HG03439 (cell line): ENCODE results near the gene LCA5.
"Not testable (repeated sequence)": the region's sequence is repeated elsewhere in the genome, so short reads cannot be mapped to it uniquely, and the experiment has no call there.

Experiments
- ATAC-seq: cut with Tn5 transposase; IDR thresholded peaks from one replicate; pipeline ENCODE4 v1.9.1; 2021; ENCODE audit warnings: mild to moderate bottlenecking, moderate library complexity; ENCODE audit not compliant: unreplicated experiment

LCA5 gene

DNA sequence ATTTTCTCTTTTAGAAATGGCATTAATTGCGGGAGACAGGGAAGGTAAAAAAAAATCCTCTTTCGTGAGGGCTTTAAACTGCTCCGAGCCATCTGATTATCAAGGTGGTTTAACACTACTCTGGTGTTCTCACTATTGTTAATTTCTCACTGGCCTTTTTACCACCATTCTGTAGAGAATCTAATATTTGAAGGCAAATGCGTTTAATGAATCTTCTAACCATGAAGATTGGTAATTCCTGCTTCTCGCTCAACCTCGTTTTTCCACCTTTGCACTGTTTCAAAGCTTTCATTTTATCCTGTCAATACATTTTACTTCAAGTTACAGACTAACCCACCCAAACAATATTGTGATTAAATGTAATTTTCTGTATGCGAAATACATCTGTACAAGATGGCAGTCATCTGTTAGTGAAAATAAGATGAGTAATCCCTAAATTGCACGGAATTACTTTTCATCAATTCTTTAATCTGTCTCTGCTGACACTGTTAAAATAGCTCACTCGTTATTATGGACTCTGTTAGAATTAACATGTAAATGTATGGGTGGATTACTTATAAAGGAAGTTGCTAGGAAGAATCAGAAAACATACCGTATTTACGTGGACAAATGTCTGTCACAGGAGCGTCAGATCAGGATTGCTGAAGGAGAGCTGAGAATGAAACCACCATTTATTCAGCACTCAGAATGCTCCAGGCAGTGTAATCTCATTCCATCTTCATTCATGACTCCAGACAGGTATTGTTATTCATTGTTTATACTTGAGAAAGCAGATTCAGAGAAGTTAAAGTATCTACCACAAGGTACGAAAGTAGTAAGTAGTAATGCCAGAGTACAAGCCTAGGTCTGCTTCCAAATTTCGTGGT, 1.1 kb upstream of the LCA5 start:
- ATAC-seq = no peak

DNA sequence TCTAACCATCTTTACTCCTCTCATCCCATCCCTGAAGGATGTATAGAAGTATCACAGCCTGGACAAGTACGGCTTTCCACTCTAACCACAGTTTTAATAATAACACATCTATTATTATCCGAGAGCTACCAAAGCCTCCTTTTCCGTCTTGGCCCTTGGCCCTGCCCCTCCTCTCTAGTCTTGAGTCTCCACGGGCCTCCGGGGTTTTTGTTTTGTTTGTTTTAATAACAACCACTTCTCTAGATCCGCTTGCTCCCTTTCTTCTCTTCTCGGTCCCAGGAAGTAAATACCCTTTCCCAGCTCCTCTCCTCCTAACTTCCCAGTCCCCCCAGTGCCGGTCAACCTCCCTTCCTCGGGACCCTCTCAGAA, 661 bp downstream of the LCA5 start:
- no peak for ATAC-seq

DNA sequence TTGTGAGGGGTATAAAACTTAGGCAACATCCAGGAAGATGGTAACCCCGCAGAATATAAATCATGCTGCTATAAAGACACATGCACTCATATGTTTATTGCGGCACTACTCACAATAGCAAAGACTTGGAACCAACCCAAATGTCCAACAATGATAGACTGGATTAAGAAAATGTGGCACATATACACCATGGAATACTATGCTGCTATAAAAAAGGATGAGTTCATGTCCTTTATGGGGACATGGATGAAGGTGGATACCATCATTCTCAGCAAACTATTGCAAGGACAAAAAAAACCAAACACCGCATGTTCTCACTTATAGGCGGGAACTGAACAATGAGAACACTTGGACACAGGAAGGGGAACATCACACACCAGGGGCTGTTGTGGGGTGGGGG, 7.7 kb downstream of the LCA5 start:
- not testable (repeated sequence) for ATAC-seq

DNA sequence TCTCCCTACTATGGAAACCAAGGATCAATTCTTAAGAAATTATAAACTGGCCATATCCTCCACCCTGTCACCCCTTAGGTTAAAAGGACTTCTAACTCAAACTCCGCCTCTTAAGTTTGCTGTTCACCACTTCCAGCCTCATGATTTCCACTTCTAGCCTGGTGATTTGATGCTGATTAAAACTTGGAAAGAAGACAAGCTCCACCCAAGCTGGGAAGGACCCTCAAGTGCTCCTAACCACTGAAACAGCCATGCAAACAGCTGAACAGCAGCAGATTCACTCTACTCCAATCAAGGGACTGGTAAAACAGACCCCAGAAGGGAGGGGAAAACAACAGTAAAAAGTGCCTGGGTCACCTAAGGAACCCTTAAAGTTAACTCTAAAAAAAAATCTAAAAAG, 10.3 kb downstream of the LCA5 start:
- no peak for ATAC-seq

DNA sequence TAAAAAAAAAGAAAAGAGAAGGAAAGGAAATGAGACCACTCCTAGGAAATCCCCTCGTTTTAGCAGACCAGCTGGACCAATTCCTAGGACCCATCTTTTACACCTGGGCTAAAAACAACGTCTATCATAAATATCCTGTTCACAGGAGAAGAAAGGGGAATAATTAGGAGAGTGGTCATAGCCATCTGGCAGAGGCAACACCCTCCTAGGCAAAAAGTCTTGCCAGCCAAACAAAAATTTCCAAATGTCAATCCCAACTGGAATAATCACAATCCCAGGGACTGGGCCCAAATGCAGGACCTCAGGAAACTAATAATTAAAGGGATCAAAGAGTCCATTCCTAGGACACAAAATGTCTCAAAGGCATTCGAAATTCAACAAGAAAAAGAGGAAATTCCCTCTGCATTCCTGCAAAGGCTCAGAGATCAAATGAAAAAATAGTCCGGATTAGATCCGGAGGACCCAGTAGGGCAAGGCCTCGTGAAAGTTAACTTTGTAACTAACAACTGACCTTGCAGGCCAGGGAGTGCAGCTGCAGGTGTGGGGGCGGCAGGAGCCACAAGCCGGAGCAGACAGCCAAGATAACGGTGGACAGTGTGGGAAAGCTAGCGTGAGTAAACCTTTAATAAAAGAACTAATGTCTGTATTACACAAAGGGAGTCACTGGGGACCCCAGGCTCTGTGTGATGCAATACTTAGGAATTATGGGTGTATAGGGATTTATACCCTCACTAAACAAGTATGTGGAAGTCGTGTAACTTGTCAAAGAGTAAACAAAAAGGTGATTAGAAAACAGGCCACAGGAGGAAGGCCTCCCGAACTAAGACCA, 11.7 kb downstream of the LCA5 start:
- no peak for ATAC-seq

DNA sequence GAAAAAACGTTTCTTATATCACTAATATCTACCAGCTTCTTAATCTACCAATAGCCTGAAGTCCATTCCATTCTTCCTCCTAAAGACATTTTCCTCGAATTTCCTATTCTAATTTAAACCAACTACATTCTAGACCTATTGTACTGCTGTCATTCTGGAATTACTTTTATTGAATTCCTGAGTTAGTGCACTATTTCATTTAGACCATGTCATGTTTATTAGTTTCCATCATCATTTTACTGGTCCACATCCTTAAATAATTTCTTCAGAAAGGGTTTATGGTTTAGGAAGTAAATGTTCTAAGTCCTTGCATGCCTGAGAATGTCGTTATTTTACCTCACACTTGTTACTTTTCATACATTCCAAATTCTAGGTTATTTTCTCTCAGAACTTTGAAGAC, 13.2 kb downstream of the LCA5 start:
- ATAC-seq = no peak

DNA sequence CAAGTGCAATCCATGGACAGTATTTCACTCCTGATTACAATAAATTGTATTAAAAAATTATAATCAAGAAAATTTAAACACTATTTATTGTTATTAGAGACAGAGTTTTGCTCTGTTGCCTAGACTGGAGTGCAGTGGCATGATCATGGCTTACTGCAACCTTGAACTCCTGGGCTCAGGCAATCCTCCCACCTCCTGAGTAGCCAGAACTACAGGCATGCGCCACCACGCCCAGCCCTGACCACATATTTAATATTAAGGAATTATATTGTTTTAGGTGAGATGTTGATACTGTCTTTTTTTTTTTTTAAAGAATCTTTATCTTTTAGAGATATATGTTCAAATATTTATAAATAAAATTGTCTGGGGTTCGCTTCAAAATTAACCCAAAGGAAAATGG, 14.6 kb downstream of the LCA5 start:
- no peak for ATAC-seq

DNA sequence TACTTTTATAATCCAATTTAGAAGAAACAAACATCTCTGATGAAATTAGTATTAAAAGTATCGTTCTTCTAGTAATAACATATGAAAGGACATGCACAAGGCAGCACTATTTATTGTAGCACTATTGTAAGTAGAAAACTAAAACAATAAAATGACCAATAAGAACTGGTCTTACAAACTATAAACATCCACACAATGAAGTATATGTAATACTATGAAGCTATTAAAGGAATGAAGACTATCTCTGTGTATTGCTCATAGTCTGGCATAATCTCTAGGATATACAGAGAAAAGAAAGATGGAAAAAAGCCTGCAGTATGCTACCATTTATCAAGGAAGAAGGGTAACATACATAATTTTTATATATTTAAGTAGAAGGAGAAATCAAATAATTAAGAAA, 16.7 kb downstream of the LCA5 start:
- ATAC-seq = no peak

DNA sequence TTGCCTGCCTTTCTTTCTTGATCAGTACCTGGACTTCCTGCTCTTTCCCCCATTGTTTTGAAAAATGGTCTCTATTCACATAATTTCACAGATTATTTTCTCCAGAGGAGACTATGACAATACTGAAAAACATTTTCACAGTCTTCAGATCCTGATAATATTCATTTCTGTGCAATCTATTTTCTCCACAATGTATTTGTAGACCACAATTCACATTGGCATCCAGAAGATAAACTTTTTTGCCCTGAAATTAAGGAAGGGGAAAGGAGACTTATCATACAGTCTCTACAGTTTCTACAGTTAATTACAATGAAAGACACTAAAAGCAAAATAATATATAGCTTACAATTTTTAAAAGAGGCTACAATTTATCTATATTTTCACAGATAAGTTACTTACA, 18.4 kb downstream of the LCA5 start:
- no peak for ATAC-seq

DNA sequence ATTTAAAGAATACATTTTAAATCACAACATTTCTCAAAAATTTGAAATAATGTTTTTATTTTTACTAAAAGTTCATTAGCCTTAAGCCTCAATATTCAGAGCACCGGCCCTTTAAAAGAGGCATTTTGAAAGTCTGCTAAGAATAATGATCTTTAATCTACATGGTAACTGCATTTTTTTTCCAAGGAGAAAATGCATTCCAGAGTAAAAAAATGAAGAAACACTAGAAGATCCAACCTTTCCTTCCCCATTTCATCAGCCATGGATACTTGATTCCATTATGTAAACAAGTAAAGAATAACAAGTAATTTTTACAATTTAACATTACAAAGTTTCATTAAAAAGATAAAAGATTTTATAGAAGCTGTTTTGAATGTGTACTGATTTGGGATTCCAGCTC, 21.8 kb downstream of the LCA5 start:
- ATAC-seq = no peak

DNA sequence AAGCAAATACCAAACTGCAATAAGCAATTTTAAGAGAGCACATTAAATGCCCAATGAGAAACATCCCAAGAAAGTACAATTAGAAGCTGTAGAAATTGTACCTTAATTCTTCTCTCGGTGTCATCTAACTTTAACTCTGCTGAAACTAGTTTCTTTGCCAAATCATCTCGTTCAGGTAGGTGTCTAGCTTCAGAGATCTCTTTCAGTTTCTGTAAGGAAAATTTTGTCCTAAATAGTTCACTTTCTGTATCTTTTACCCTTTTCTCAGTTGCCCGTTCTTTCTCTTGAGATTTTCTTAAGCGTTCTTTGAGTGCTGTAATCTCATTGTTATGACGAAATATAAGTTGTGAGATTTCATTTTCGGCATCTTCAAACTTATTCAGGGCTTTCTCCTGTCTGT, 24.1 kb downstream of the LCA5 start:
- no peak for ATAC-seq

DNA sequence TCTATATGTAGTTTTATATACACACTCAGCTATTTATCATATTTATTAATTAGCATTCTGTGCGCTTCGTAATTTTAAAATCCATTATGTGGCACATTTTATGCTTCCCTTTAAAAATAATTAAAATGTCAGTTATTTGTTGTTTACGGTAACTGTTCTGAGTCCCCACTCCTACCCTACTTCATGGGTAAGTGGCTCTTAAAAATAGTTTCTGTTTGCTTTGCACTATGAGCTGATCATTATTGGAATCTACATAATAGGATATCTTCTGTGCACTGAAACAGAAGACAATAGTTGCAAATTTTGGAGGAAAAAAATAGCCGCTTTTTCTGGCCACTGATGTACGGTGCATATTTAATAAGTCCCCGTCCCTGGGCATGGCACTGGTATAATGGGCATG, 25.2 kb downstream of the LCA5 start:
- ATAC-seq = no peak

DNA sequence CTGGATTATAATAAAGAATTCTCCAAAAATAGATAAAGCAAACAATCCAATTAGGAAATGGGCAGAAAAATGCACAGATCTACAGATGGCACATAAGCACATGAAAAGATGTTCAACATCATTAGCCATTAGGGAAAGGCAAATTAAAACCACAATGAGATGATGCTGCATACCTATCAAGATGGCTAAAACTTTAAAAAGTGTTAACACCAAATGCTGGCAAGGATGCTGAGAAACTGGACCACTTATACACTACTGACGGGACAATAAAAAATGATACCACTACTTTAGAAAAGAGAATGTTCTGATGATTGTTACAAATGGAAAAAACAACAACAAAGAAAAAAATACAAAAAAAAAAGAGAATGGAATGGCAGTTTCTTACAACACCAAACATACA, 26.5 kb downstream of the LCA5 start:
- ATAC-seq = no peak

DNA sequence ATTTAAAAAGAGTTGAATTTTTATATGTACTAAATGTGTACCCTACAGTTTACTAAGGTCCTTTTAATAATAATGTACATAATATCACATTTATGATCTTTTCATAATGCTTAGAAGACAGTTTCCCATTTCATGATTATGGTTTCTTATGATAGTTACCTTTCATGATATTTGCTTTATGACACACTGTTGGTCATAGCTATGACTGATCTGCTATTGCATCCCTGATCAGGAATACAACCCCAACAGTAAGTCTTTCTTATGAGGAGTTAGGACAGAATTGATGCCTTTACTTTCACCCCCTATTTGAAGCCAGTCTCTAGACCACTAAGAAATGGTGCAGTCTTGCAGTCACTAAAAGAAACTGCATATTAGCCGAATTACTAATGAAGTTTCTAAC, 31.0 kb downstream of the LCA5 start:
- ATAC-seq = no peak

DNA sequence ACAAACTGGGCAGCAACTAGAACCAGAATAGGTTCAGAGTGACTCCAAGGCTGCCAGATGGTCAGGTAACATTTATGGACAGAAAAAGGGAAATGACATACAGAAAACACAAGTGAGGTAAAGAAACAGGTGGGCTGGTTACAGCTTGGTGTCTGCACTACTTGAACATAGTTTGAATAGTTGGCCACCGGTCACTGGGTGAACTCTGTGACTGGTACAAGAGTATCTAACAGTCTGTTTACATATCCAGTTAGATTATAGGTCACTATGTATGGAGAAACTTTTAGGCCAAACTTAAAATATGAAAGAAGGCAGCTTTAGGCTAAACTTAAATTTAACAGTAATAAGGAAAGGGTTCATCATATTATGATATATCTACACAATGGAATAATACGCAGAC, 32.9 kb downstream of the LCA5 start:
- no peak for ATAC-seq

DNA sequence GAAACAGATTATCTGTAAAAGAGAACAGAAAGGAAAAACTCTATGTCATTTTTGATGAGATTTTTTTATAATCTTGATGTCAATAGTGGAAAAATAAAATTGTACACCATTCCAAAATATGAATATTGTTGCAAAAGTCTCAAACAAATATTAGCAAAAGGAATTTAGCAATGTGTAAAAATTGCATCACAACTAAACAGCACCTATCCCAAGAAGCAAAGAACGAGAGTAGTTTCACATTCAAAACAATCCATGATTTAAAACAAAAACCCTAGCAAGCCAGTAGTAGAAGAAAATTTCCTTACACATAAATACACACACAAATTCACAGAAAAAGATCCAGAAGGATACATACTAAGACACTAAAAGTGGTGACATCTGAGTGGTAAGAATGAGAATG, 38.4 kb downstream of the LCA5 start:
- no peak for ATAC-seq

DNA sequence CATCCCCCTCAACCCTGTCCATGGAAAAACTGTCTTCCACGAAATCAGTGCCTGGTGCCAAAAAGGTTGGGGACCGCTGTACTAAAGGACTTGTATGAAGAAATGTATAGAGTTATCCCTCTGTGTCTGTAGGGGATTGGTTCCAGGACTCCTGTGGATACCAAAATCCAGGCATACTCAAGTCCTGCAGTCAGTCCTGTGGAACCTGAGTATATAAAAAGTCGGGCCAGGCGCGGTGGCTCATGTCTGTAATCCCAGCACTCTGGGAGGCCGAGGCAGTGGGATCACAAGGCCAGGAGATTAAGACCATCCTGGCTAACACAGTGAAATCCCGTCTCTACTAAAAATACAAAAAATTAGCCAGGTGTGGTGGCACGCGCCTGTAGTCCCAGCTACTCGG, 42.0 kb downstream of the LCA5 start:
- ATAC-seq = no peak

DNA sequence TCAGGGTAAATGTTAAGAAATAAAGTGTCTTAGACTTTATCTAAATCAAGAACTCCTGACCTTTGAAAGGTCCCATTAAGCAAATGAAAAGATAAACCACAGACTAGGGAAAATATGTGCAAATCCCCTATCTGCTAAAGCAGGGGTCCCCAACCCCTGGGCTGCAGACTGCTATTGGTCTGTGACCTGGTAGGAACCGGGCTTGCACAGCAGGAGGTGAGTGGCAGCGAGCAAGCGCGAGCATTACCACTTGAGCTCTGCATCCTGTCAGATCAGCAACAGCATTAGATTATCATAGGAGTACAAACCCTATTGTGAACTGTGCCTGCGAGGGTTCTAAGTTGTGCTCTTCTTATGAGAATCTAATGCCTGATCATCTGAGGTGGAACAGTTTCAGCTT, 42.4 kb downstream of the LCA5 start:
- no peak for ATAC-seq

DNA sequence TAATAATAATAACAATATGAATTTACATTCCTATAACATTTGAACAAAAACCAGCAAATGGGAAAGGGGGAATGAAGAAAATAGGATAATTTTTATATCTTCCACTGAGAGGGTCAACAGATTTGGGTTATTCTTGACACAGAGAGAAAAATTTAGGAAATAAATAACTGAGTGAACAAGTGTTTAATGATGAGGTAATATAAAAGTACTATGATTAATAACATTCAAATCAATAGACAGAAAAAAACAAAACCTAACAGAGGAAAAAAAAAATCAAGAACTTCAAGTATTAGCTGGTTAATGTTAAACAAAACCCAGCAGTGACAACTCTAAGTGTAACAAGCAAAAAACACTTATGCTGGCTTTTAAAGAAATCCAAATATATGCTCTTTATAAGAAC, 66.5 kb downstream of the LCA5 start:
- no peak for ATAC-seq

DNA sequence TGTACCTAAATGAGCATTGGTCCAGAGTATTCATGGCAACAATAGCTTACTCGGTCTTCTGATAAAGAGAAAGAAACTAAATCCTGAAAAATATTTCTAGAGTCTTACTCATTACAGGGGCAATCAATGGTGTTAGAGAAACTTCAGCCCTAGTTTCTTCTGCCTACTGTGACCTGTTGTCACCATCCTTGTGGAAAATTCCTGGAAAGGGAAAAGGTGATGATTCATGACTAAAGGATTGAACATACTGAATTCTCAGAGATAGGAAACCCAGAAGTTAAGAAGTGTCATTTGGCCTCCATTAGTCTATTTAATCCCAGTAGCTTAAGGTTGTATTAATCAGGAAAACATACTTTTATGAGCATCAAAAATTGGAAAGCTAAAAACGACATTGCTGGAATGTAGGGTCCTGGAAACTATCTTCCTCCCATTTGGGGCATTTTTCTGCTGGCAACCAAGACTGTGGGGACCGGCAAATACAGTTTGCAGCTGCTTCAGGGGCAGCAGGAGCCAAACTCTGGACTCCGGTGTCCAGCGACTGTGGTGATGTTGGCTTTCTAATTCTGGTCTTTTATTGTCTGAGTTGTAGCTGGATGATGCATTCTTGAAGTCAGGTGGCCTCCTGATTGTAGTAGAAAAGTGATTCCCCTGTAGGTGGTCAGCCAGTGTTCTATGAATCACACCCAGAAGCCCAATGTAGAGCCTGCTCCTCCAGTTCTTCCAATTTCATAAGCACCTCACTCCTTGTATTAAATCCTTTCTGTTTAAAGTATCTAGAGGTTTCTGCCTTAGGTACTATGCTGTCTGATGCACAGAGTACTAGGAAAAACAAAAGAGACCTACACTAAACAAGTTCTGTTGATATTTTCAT, 67.6 kb downstream of the LCA5 start:
- ATAC-seq = no peak

DNA sequence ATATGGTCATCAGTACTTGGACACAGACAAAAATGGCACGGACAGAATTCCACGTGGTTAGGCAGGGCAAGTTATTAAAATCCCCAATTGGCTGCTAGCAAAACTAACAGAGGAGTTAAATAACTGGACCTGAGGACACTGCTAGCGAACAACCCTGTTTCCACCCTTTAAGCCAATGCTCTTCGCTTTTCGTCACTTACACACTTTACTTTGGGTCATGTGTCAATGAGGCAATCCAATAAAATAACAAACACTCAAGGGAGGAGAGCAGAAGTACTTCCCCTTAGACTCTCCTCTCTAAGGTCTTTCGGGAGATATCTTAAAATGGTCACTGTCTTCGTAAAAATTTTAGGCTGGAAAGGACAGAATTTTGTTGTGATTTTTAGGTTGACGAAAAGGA, 68.6 kb downstream of the LCA5 start:
- no peak for ATAC-seq
